Loucy (cell line): Measurements from ENCODE around the gene PACRG.

ENCODE experiments used
- H2AFZ ChIP-seq: fragments of 200-600 bp; sonication (generic); 2 replicates; pipeline ENCODE4 v1.6.0; 2016; ENCODE audit warnings: antibody characterized with exemption, mild to moderate bottlenecking, low read length, moderate library complexity
- H3F3A ChIP-seq: fragments of 200-600 bp; 2 replicates; pipeline ENCODE4 v1.6.0; 2016; ENCODE audit warnings: antibody characterized with exemption, low read depth, mild to moderate bottlenecking
- H3K27me3 ChIP-seq: fragments of 200-600 bp; sonication (generic); 2 replicates; pipeline ENCODE4 v1.6.1; 2014; ENCODE audit warnings: low read length, mild to moderate bottlenecking; ENCODE audit not compliant: insufficient read depth, poor library complexity, severe bottlenecking
- H3K36me3 ChIP-seq: fragments of 200-600 bp; sonication (generic); 2 replicates; pipeline ENCODE4 v1.6.1; 2016; ENCODE audit warnings: low read length; ENCODE audit not compliant: insufficient read depth
- H3K4me1 ChIP-seq: fragments of 200-600 bp; sonication (generic); 2 replicates; pipeline ENCODE4 v1.5.1; 2014; ENCODE audit warnings: low read length, mild to moderate bottlenecking; ENCODE audit not compliant: insufficient read depth, poor library complexity, severe bottlenecking
- H3K4me2 ChIP-seq: fragments of 200-600 bp; sonication (generic); 2 replicates; pipeline ENCODE4 v1.6.0; 2014; ENCODE audit warnings: antibody characterized with exemption, low read length, low read depth, mild to moderate bottlenecking; ENCODE audit not compliant: poor library complexity, severe bottlenecking
- H3K4me3 ChIP-seq: fragments of 200-600 bp; sonication (generic); 2 replicates; pipeline ENCODE4 v1.5.1; 2014; ENCODE audit warnings: low read length, mild to moderate bottlenecking, mixed read lengths; ENCODE audit not compliant: poor library complexity, severe bottlenecking
- H3K79me2 ChIP-seq: fragments of 200-600 bp; sonication (generic); 2 replicates; pipeline ENCODE4 v1.6.1; 2014; ENCODE audit warnings: low read length; ENCODE audit not compliant: insufficient read depth
- H3K9ac ChIP-seq: fragments of 200-600 bp; sonication (generic); 2 replicates; pipeline ENCODE4 v1.6.0; 2014; ENCODE audit warnings: mild to moderate bottlenecking, low read depth, low read length, moderate library complexity; ENCODE audit not compliant: poor library complexity, severe bottlenecking
- H3K9me2 ChIP-seq: fragments of 200-600 bp; sonication (generic); replicated peaks from 2 replicates; pipeline ENCODE4 v1.6.1; 2016; ENCODE audit warnings: low read depth, low read length, mixed read lengths
- H3K9me3 ChIP-seq: fragments of 200-600 bp; sonication (generic); 2 replicates; pipeline ENCODE4 v1.6.1; 2014; ENCODE audit warnings: mild to moderate bottlenecking, antibody characterized with exemption, low read length, low read depth; ENCODE audit not compliant: insufficient read depth
- H4K20me1 ChIP-seq: fragments of 200-600 bp; sonication (generic); 2 replicates; pipeline ENCODE4 v1.6.0; 2014; ENCODE audit warnings: antibody characterized with exemption, low read length, mild to moderate bottlenecking; ENCODE audit not compliant: insufficient read depth, poor library complexity, severe bottlenecking
- CTCF ChIP-seq: fragments of 200-600 bp; sonication (generic); conservative IDR thresholded peaks from 2 replicates; pipeline ENCODE4 v1.5.1; 2014; ENCODE audit warnings: mild to moderate bottlenecking, antibody characterized with exemption, low read length
- EZH2phosphoT487 ChIP-seq: fragments of 200-600 bp; IDR thresholded peaks from 2 replicates; pipeline ENCODE4 v1.6.1; 2018; ENCODE audit warnings: antibody characterized with exemption, mild to moderate bottlenecking, moderate library complexity, borderline replicate concordance

PACRG gene

GRCh38 chr6:162680871-162681270, 46.9 kb upstream of the PACRG start:
- H3K9ac ChIP-seq: no peak overlapping the region
- H3K4me1 ChIP-seq: no peaks in the 10 kb centered on the region
- TF ChIP-seq CTCF (no peak), EZH2phosphoT487 (no peak)
- no peaks in the 10 kb centered on the region for H3F3A ChIP-seq
- H3K4me3 ChIP-seq: no peak overlapping the region
- H3K9me3 ChIP-seq: no peaks in the 10 kb centered on the region
- no peak overlapping the region for H3K4me2 ChIP-seq
- H2AFZ ChIP-seq: no peak overlapping the region
- no peaks in the 10 kb centered on the region for H3K36me3 ChIP-seq
- H3K79me2 ChIP-seq: no peaks in the 10 kb centered on the region
- no peaks in the 10 kb centered on the region for H3K27me3 ChIP-seq
- no peaks in the 10 kb centered on the region for H3K9me2 ChIP-seq
- H4K20me1 ChIP-seq: no peaks in the 10 kb centered on the region

- Histone ChIP-seq H3K4me3 (no peak overlapping the region), H3K9ac (no peak overlapping the region), H3K27me3 (no peaks in the 10 kb centered on the region), H3K36me3 (no peaks in the 10 kb centered on the region), H3K9me3 (no peaks in the 10 kb centered on the region), H2AFZ (no peak overlapping the region), H3K4me2 (no peak overlapping the region), H3K4me1 (no peaks in the 10 kb centered on the region), H3F3A (no peaks in the 10 kb centered on the region), H4K20me1 (no peaks in the 10 kb centered on the region), H3K79me2 (no peaks in the 10 kb centered on the region), H3K9me2 (no peaks in the 10 kb centered on the region)
- TF ChIP-seq CTCF (no peak), EZH2phosphoT487 (no peak)
These were observed 46.3 kb upstream of the PACRG start for GRCh38 chr6:162681447-162681846.

- H3K36me3 ChIP-seq: no peaks in the 10 kb centered on the region
- no peaks in the 10 kb centered on the region for H3K9me3 ChIP-seq
- no peak overlapping the region for H3K4me2 ChIP-seq
- H3K27me3 ChIP-seq: no peaks in the 10 kb centered on the region
- no peaks in the 10 kb centered on the region for H3K4me1 ChIP-seq
- no peak overlapping the region for H3K9ac ChIP-seq
- TF ChIP-seq EZH2phosphoT487: no peak
- TF ChIP-seq CTCF: no peak
- no peaks in the 10 kb centered on the region for H3K79me2 ChIP-seq
- no peak overlapping the region for H2AFZ ChIP-seq
- H3F3A ChIP-seq: no peaks in the 10 kb centered on the region
- no peaks in the 10 kb centered on the region for H4K20me1 ChIP-seq
- H3K4me3 ChIP-seq: no peak overlapping the region
- no peaks in the 10 kb centered on the region for H3K9me2 ChIP-seq
These were observed 44.6 kb upstream of the PACRG start for GRCh38 chr6:162683135-162683534.
